GM12865 (cell line): ENCODE results near the gene CRYGA.

ENCODE experiments used
- DNase-seq: peaks from one replicate; pipeline ENCODE4 v3.0.0; 2010; ENCODE audit warnings: low read depth
- H3K4me3 ChIP-seq: 2 replicates; pipeline ENCODE4 v1.5.1; 2011; ENCODE audit warnings: mild to moderate bottlenecking, low read depth, low read length, control low read depth
- TF ChIP-seq, protein P1 (sequence below): IDR thresholded peaks from 2 replicates; pipeline ENCODE4 v1.5.1; 2011; ENCODE audit warnings: low read length, control low read depth, low read depth, inconsistent platforms; ENCODE audit not compliant: insufficient read depth; ENCODE audit errors: missing control alignments

Gene CRYGA, protein sequence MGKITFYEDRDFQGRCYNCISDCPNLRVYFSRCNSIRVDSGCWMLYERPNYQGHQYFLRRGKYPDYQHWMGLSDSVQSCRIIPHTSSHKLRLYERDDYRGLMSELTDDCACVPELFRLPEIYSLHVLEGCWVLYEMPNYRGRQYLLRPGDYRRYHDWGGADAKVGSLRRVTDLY

DNA sequence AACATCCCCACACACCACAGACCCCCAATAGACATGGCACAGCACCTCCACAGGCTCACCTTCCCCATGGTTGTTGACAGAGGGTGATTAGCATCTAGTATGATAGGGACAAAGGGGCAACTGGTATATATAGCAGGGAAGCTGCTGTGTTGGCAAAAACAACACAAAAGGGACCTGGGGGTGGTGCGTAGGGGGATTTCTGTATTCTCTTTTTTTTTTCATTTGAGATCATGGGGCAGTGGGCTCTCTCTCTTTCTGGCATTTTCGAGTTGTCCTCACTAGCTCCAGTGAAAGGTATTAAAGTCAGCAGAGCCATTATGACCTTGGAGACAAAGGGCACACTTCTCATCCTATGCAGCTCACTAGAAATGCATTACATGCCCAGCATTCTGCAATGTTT, at the start of gene CRYGA:
Gene CRYGA, minus strand, starts transcription at position 101 of the 400 bp plus-strand sequence. Its CDS starts 33 bp downstream, at position 68.
- TF ChIP-seq, protein P1, sequence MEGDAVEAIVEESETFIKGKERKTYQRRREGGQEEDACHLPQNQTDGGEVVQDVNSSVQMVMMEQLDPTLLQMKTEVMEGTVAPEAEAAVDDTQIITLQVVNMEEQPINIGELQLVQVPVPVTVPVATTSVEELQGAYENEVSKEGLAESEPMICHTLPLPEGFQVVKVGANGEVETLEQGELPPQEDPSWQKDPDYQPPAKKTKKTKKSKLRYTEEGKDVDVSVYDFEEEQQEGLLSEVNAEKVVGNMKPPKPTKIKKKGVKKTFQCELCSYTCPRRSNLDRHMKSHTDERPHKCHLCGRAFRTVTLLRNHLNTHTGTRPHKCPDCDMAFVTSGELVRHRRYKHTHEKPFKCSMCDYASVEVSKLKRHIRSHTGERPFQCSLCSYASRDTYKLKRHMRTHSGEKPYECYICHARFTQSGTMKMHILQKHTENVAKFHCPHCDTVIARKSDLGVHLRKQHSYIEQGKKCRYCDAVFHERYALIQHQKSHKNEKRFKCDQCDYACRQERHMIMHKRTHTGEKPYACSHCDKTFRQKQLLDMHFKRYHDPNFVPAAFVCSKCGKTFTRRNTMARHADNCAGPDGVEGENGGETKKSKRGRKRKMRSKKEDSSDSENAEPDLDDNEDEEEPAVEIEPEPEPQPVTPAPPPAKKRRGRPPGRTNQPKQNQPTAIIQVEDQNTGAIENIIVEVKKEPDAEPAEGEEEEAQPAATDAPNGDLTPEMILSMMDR, result no peak
- H3K4me3 ChIP-seq, result no peak within 1 kb of the TSS
- DNase-seq, result no peak

DNA sequence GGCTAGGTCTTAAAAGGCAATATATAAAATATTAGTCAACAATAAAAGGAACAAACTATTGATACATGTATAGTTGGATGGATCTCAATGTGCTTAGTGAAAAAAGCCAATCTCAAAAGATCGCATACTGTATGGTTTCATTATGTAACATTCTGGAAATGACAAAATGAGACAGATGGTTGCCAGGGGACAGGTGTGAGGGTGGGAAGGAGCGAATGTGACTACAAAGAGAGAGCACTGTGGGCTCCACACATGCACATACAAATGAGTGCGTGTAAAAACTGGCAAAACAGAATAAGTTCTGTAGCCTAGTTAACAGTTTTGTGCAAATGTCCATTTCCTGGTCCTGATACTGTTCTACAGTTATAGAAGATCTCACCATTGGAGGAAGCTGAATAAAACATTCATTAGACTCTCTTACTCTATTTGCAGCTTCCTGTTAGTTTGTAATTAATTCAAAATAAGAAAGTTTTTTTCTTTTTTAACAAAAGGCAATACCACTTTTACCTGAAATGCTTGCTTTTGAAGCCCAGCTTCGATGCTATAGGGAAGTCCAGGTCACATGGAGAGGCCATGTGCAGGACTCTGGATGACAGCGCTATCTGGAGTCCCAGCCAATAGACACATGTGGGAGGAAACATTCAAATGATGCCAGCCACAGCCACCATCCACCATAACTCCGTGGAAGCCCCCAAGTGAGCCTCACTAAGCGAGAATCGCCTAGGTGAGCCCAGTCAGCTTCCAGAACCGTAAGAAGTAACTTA, 47.5 kb upstream of the CRYGA start:
- DNase-seq, result no peak
- TF ChIP-seq, protein P1, result no peak
- no peak overlapping the region for H3K4me3 ChIP-seq

DNA sequence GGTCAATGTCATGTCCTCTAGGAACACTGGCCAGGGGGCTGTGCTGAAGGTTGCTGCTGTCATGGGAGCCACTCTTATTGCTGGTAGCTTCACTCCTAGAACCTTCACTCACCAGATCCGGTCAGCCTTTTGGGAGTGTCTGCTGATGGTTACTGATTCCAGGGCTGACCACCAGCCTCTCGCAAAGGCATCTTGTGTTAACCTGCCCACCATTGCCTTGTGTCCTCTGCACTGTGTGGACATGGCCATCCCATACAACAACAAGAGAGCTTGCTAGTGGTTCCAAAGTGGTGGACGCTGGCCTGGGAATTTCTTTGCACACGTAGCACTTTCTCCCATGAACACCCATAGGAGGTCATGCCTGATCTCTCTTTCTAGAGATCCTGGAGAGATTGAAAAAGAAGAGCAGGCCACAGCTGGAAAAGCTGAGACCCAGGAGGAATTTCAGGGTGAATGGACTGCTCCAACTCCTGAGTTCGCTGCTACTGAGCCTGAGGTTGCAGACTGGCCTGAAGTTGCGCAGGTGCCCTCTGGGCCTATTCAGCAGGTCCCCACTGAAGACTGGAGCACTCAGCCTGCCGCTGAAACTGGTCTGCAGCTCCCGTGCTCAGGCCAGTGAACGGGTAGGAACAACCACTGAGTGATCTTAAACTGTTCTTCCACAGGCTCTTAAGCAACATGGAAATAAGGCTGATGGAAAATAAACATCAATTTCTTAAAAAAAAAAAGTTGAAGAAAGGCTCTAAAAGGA, 45.1 kb upstream of the CRYGA start:
- no peak for DNase-seq
- H3K4me3 ChIP-seq, result no peak overlapping the region
- TF ChIP-seq, protein P1, result no peak

DNA sequence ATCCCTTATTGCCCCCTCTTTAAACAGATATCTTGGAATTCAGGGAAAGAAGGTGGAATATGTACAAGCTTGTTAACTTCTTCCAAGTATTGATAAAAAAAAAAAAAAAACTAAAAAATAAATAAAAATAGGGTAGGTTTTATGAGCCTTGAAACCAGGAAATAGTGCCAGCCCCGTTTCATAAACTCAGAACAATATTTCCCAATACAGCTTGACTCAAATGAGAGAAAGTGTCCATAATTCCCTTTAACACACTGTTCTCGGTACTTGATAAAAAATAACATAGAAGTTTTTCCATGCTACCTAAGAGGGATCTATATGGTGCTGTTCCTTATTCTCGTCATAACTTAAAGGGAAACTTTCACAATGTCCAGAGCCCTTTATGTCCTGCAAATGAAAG, 44.4 kb upstream of the CRYGA start:
- TF ChIP-seq, protein P1, result no peak
- no peak overlapping the region for H3K4me3 ChIP-seq
- DNase-seq, result no peak

DNA sequence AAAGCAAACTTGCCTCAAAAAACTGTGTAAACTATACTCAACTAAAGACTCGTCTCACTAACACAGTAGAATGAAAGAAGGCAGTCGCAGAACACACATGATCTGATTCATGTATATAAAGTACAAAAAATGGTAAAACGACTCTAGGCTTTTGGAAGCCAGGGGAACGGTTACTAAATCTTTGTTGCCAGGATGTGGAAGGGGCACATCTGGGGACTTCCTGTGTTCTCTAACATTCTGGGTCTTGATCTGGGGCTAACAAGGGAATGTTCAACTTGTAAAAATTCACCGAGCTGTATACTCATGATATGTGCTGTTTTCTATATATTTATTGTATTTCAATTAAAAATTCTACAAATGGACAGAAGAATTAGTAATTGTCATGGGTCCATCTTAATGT, 40.8 kb upstream of the CRYGA start:
- TF ChIP-seq, protein P1, result no peak
- DNase-seq, result no peak
- no peak overlapping the region for H3K4me3 ChIP-seq

DNA sequence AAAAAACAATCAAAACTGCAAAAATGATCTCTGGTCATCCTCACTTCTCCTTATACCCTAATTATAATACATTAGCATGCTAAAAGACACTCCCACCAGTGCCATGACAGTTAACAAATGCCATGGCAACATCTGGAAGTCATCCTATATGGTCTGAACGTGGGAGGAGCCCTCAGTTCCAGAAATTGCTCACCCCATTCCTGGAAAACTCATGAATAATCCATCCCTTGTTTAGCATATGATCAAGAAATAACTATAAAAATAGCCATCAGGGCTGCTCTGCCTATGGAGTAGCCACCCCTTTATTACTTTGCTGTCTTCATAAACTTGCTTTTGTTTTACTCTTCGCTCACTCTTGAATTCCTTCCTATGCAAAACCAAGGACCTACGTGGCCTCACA, 32.1 kb upstream of the CRYGA start:
- DNase-seq, result no peak
- TF ChIP-seq, protein P1, result no peak
- no peak overlapping the region for H3K4me3 ChIP-seq
